IMR-90 (cell line): ENCODE results near the gene GLIPR1. TPM values are rescaled to one million over a fixed set of nuclear protein-coding genes. Genes with fewer than 3 reads are reported as not detected.

Experiments used
- ATAC-seq: fragments of 200-7000 bp; cut with Tn5 transposase; 2 replicates; pipeline ENCODE4 v1.9.1; 2020; ENCODE audit warnings: low read depth, mild to moderate bottlenecking, moderate library complexity
- BruUV-seq: library from RNA; stranded (reverse); fragments of 400-500 nt; replicated peaks from 2 replicates; lab custom pipeline; 2021; lab: Mats Ljungman, UMichigan
- CTCF ChIA-PET: fragments of 300-600 bp; formaldehyde crosslinking; extraction: SDS; loops from one replicate; lab custom pipeline; 2021; ENCODE audit warnings: antibody characterized with exemption; lab: Yijun Ruan, JAX
- POLR2A ChIA-PET: fragments of 300-600 bp; sonication (Branson Sonifier 250); formaldehyde crosslinking; loops from one replicate; lab custom pipeline; 2022; ENCODE audit warnings: antibody characterized with exemption; ENCODE audit not compliant: unreplicated experiment; lab: Charles Lee
- DNase-seq: peaks from one replicate; pipeline ENCODE4 v3.0.0; 2013
- H2AFZ ChIP-seq: replicated peaks from 2 replicates; pipeline ENCODE3; 2013; ENCODE audit warnings: low read length, mild to moderate bottlenecking; ENCODE audit not compliant: poor library complexity
- H2AK5ac ChIP-seq: 2 replicates; pipeline ENCODE4 v1.6.1; 2013; ENCODE audit warnings: low read depth, low read length, inconsistent platforms
- H2AK9ac ChIP-seq: replicated peaks from 2 replicates; pipeline ENCODE3; 2013; ENCODE audit warnings: mild to moderate bottlenecking, low read depth, low read length, moderate library complexity; ENCODE audit not compliant: poor library complexity
- H2BK120ac ChIP-seq: 2 replicates; pipeline ENCODE4 v1.6.1; 2013; ENCODE audit warnings: low read depth, low read length, inconsistent platforms
- H2BK15ac ChIP-seq: 3 replicates; pipeline ENCODE4 v1.6.1; 2013; ENCODE audit warnings: low read depth, low read length, inconsistent platforms
- H2BK20ac ChIP-seq: 2 replicates; pipeline ENCODE4 v1.6.1; 2013; ENCODE audit warnings: low read depth, mild to moderate bottlenecking, inconsistent platforms, low read length, moderate library complexity
- H2BK5ac ChIP-seq: 2 replicates; pipeline ENCODE4 v1.6.1; 2013; ENCODE audit warnings: mild to moderate bottlenecking, low read depth, low read length, inconsistent platforms; ENCODE audit not compliant: poor library complexity, severe bottlenecking
- H3K14ac ChIP-seq: replicated peaks from 2 replicates; pipeline ENCODE4 v1.6.1; 2013; ENCODE audit warnings: low read depth, low read length, inconsistent platforms
- H3K18ac ChIP-seq: 2 replicates; pipeline ENCODE4 v1.6.1; 2013; ENCODE audit warnings: low read depth, low read length, control low read depth
- H3K23ac ChIP-seq: 2 replicates; pipeline ENCODE4 v1.6.1; 2013; ENCODE audit warnings: low read depth, low read length, inconsistent platforms
- H3K27ac ChIP-seq: 2 replicates; pipeline ENCODE4 v1.5.1; 2013; ENCODE audit warnings: mild to moderate bottlenecking, control low read depth, low read length; ENCODE audit not compliant: insufficient read depth
- H3K27me3 ChIP-seq: 2 replicates; pipeline ENCODE4 v1.6.1; 2013; ENCODE audit warnings: low read length; ENCODE audit not compliant: control insufficient read depth, insufficient read depth
- H3K36me3 ChIP-seq: 2 replicates; pipeline ENCODE4 v1.6.1; 2013; ENCODE audit warnings: low read length, mixed read lengths; ENCODE audit not compliant: control insufficient read depth, insufficient read depth
- H3K4ac ChIP-seq: 2 replicates; pipeline ENCODE4 v1.6.1; 2013; ENCODE audit warnings: low read depth, low read length, inconsistent platforms
- H3K4me1 ChIP-seq: 2 replicates; pipeline ENCODE4 v1.6.1; 2013; ENCODE audit warnings: low read length, mixed read lengths; ENCODE audit not compliant: control insufficient read depth, insufficient read depth
- H3K4me2 ChIP-seq: 2 replicates; pipeline ENCODE4 v1.6.1; 2013; ENCODE audit warnings: low read depth, mild to moderate bottlenecking, control low read depth, low read length, moderate library complexity
- H3K4me3 ChIP-seq: 2 replicates; pipeline ENCODE4 v1.5.1; 2013; ENCODE audit warnings: low read depth, mild to moderate bottlenecking, control low read depth, low read length, moderate library complexity; ENCODE audit not compliant: insufficient read depth
- H3K56ac ChIP-seq: 2 replicates; pipeline ENCODE4 v1.6.1; 2013; ENCODE audit warnings: low read length, inconsistent platforms; ENCODE audit not compliant: insufficient read depth; ENCODE audit errors: extremely low read depth
- H3K79me1 ChIP-seq, 2 experiments: 2 replicates each; pipeline ENCODE4 v1.6.1; 2013; ENCODE audit warnings: low read length in 2 of 2, inconsistent platforms in 1 of 2, low read depth in 1 of 2
- H3K9ac ChIP-seq: 2 replicates; pipeline ENCODE4 v1.6.1; 2013; ENCODE audit warnings: low read depth, low read length, control low read depth
- H3K9me1 ChIP-seq: 2 replicates; pipeline ENCODE4 v1.6.1; 2013; ENCODE audit warnings: low read length, inconsistent platforms; ENCODE audit not compliant: insufficient read depth
- H3K9me3 ChIP-seq: 2 replicates; pipeline ENCODE4 v1.6.1; 2013; ENCODE audit warnings: low read length; ENCODE audit not compliant: control insufficient read depth, insufficient read depth
- H4K20me1 ChIP-seq: 2 replicates; pipeline ENCODE4 v1.6.1; 2013; ENCODE audit warnings: low read length, inconsistent platforms; ENCODE audit not compliant: insufficient read depth
- H4K5ac ChIP-seq: 2 replicates; pipeline ENCODE4 v1.6.1; 2013; ENCODE audit warnings: mild to moderate bottlenecking, low read depth, low read length, control low read depth
- H4K8ac ChIP-seq, 2 experiments: 2 replicates each; pipeline ENCODE4 v1.6.1; 2013; ENCODE audit warnings: low read depth in 2 of 2, low read length in 2 of 2, control low read depth in 1 of 2, inconsistent platforms in 1 of 2
- H4K91ac ChIP-seq: 2 replicates; pipeline ENCODE4 v1.6.1; 2013; ENCODE audit warnings: low read depth, low read length, inconsistent platforms; ENCODE audit not compliant: insufficient read depth
- BHLHE40 ChIP-seq: fragments of 150-350 bp; IDR thresholded peaks from 2 replicates; pipeline ENCODE4 v1.6.1; 2016; ENCODE audit warnings: mild to moderate bottlenecking, low read depth, low read length
- CEBPB ChIP-seq: IDR thresholded peaks from 2 replicates; pipeline ENCODE4 v1.6.1; 2012; ENCODE audit warnings: low read depth, low read length, improper control_type of control experiment
- FOS ChIP-seq: fragments of 150-350 bp; IDR thresholded peaks from 2 replicates; pipeline ENCODE4 v1.6.1; 2016; ENCODE audit warnings: low read depth, low read length
- MAFK ChIP-seq: IDR thresholded peaks from 2 replicates; pipeline ENCODE4 v1.6.1; 2012; ENCODE audit warnings: low read depth, low read length, improper control_type of control experiment
- MXI1 ChIP-seq: IDR thresholded peaks from 2 replicates; pipeline ENCODE4 v1.6.1; 2012; ENCODE audit warnings: low read depth, mild to moderate bottlenecking, low read length, moderate library complexity, borderline replicate concordance
- NFE2L2 ChIP-seq: fragments of 150-350 bp; IDR thresholded peaks from 2 replicates; pipeline ENCODE4 v1.6.1; 2016; ENCODE audit warnings: low read depth, mild to moderate bottlenecking, low read length
- RFX5 ChIP-seq: IDR thresholded peaks from 2 replicates; pipeline ENCODE4 v1.8.0; 2012; ENCODE audit warnings: low read depth, mild to moderate bottlenecking, low read length, moderate library complexity
- WGBS, 2 experiments: methylation state at CpG; one replicate each; pipeline versions ENCODE4 v1.1.5 to v1.1.7; 2013; ENCODE audit warnings: missing lambda C conversion rate in 2 of 2; ENCODE audit not compliant: insufficient read length in 1 of 2; ENCODE audit errors: extremely low coverage in 2 of 2; 5-methylcytosine and 5-hydroxymethylcytosine counted together
- dilution Hi-C: fragments of 300-500 bp; cut with HindIII; formaldehyde crosslinking; loops from one replicate; pipeline ENCODE4 v1.14.3; 2018; ENCODE audit warnings: low sequenced_read_pairs; ENCODE audit not compliant: unreplicated experiment
- in situ Hi-C: fragments of 300-500 bp; cut with MboI; formaldehyde crosslinking; loops from 3 replicates; pipeline ENCODE4 v1.14.3; 2019; ENCODE audit warnings: low sequenced_read_pairs, inconsistent platforms, mixed read lengths
- intact Hi-C: fragments of 100-400 bp; cut with micrococcal nuclease; formaldehyde crosslinking; loops from 2 replicates; pipeline ENCODE4 v1.10.0; 2022
- polyA plus RNA-seq, 3 experiments: library from polyadenylated mRNA; depleted of rRNA; stranded (reverse); fragments of >200 nt; gene quantifications; 2 replicates each; pipeline ENCODE4 v1.2.3, GENCODE V29; 2012; ENCODE audit warnings: low replicate concordance in 1 of 3
- total RNA-seq: library from RNA; depleted of rRNA; stranded (reverse); fragments of >200 nt; gene quantifications from 2 replicates; pipeline ENCODE4 v1.2.3, GENCODE V29; 2012
- TF ChIP-seq, protein P1 (sequence below): fragments of 150-350 bp; IDR thresholded peaks from 2 replicates; pipeline ENCODE4 v1.6.1; 2016; ENCODE audit warnings: low read depth, mild to moderate bottlenecking, low read length, moderate library complexity, borderline replicate concordance
- TF ChIP-seq, protein P2 (sequence below): fragments of 150-350 bp; IDR thresholded peaks from 2 replicates; pipeline ENCODE4 v1.6.1; 2017; ENCODE audit warnings: mild to moderate bottlenecking, antibody characterized with exemption, low read length, low read depth
- TF ChIP-seq, protein P3 (sequence below): conservative IDR thresholded peaks from 2 replicates; pipeline ENCODE4 v1.5.1; 2012; ENCODE audit warnings: mild to moderate bottlenecking, low read depth, low read length, improper control_type of control experiment

GLIPR1 gene
- total and polyA plus RNA-seq, 2 of the 4 experiments (the other 2 are of a cell fraction) = 268 to 327 TPM

DNA sequence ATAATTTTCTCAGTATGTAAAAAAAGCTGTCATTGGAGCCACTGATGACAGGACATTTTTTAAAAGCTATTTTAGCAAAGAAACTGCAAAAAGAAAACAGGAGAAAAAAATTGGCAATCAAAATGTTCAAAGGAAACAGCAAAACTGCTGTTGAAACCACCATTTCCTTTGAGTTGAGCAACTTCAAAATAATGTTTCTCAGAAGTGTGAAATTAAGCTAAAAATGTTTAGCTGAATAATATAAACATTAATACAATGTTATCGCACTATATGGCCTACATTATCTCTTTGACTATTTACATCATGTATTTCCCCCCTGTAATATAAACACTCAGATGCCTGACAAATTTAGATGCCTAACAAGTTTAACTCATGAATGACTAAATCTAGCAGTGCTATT is 23.4 kb upstream of the GLIPR1 start:
- Histone ChIP-seq H3K14ac (no peak overlapping the region), H2AK5ac (no peak overlapping the region), H3K4me2 (no peak overlapping the region), H2AK9ac (no peak overlapping the region), H2BK5ac (no peak overlapping the region), H4K20me1 (no peaks in the 10 kb centered on the region), H2BK120ac (no peak overlapping the region), H3K4me1 (no peaks in the 10 kb centered on the region), H2AFZ (no peak overlapping the region), H3K56ac (no peak overlapping the region), H3K79me1 (no peaks in the 10 kb centered on the region), H4K91ac (no peak overlapping the region), H3K9me1 (no peaks in the 10 kb centered on the region; the same call in 1 of the 2 replicates), H3K23ac (no peak overlapping the region), H4K5ac (no peak overlapping the region), H3K4ac (no peak overlapping the region), H4K8ac (no peak overlapping the region), H2BK15ac (no peak overlapping the region), H3K4me3 (no peak overlapping the region), H3K18ac (no peak overlapping the region), H2BK20ac (no peak overlapping the region), H3K9ac (no peak overlapping the region), H3K27ac (no peak overlapping the region), H3K27me3 (no peaks in the 10 kb centered on the region), H3K36me3 (no peaks in the 10 kb centered on the region), H3K9me3 (peaks cover 4% of the 10 kb centered on the region; the same call in 1 of the 2 replicates)
- no TSS peak for BruUV-seq
- TF ChIP-seq NFE2L2 (no peak), FOS (no peak), CEBPB (no peak), MXI1 (no peak), RFX5 (no peak), MAFK (no peak), BHLHE40 (no peak)
- TF ChIP-seq, protein P1, sequence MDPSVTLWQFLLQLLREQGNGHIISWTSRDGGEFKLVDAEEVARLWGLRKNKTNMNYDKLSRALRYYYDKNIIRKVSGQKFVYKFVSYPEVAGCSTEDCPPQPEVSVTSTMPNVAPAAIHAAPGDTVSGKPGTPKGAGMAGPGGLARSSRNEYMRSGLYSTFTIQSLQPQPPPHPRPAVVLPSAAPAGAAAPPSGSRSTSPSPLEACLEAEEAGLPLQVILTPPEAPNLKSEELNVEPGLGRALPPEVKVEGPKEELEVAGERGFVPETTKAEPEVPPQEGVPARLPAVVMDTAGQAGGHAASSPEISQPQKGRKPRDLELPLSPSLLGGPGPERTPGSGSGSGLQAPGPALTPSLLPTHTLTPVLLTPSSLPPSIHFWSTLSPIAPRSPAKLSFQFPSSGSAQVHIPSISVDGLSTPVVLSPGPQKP = no peak
- TF ChIP-seq, protein P2, sequence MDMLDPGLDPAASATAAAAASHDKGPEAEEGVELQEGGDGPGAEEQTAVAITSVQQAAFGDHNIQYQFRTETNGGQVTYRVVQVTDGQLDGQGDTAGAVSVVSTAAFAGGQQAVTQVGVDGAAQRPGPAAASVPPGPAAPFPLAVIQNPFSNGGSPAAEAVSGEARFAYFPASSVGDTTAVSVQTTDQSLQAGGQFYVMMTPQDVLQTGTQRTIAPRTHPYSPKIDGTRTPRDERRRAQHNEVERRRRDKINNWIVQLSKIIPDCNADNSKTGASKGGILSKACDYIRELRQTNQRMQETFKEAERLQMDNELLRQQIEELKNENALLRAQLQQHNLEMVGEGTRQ = no peak
- TF ChIP-seq, protein P3, sequence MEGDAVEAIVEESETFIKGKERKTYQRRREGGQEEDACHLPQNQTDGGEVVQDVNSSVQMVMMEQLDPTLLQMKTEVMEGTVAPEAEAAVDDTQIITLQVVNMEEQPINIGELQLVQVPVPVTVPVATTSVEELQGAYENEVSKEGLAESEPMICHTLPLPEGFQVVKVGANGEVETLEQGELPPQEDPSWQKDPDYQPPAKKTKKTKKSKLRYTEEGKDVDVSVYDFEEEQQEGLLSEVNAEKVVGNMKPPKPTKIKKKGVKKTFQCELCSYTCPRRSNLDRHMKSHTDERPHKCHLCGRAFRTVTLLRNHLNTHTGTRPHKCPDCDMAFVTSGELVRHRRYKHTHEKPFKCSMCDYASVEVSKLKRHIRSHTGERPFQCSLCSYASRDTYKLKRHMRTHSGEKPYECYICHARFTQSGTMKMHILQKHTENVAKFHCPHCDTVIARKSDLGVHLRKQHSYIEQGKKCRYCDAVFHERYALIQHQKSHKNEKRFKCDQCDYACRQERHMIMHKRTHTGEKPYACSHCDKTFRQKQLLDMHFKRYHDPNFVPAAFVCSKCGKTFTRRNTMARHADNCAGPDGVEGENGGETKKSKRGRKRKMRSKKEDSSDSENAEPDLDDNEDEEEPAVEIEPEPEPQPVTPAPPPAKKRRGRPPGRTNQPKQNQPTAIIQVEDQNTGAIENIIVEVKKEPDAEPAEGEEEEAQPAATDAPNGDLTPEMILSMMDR = no peak
- ChIA-PET CTCF (no interaction called here), POLR2A (no interaction called here)
- intact Hi-C loops = no loop called here
- ATAC-seq (no peak), DNase-seq (no peak)
- dilution Hi-C loops = no loop called here
- in situ Hi-C loops = no loop called here
- WGBS, 2 experiments = no CpG with 5 or more reads among the region's 1 CpG
